Lung (tissue), 12 donors: ENCODE results near the gene C5orf58. TPM values are rescaled to one million over a fixed set of nuclear protein-coding genes. Genes with fewer than 3 reads are reported as not detected.

ENCODE experiments used
- ATAC-seq: fragments of 200-7000 bp; cut with Tn5 transposase; one replicate; pipeline ENCODE4 v1.9.1; 2020; ENCODE audit warnings: moderate number of reproducible peaks; ENCODE audit not compliant: insufficient read depth, low FRiP score
- DNase-seq, 3 donors: peaks; one replicate each; pipeline ENCODE4 v3.0.0-alpha.2; 2013 to 2017
- H3K27ac ChIP-seq, 2 donors: one replicate each; pipeline ENCODE4 v1.5.1; 2013; ENCODE audit warnings: mild to moderate bottlenecking in 2 of 2, moderate library complexity in 2 of 2, control low read depth in 1 of 2, inconsistent platforms in 1 of 2, low read depth in 1 of 2, low read length in 1 of 2
- H3K27me3 ChIP-seq, 3 donors: one replicate each; pipeline ENCODE4 v1.5.1; 2013; ENCODE audit warnings: low read length in 2 of 3; ENCODE audit not compliant: control insufficient read depth in 3 of 3, insufficient read depth in 3 of 3
- H3K36me3 ChIP-seq, 4 donors: one replicate each; pipeline ENCODE4 v1.5.1; 2013; ENCODE audit warnings: low read length in 4 of 4, mild to moderate bottlenecking in 1 of 4, moderate library complexity in 1 of 4; ENCODE audit not compliant: control insufficient read depth in 4 of 4, insufficient read depth in 4 of 4
- H3K4me1 ChIP-seq, 5 donors: one replicate each; pipeline ENCODE4 v1.5.1; 2013; ENCODE audit warnings: low read length in 5 of 5, mild to moderate bottlenecking in 2 of 5, moderate library complexity in 1 of 5; ENCODE audit not compliant: control insufficient read depth in 5 of 5, insufficient read depth in 5 of 5
- H3K4me3 ChIP-seq: one replicate; pipeline ENCODE4 v1.5.1; 2013; ENCODE audit warnings: mild to moderate bottlenecking, control low read depth, moderate library complexity
- H3K9ac ChIP-seq, 2 donors: one replicate each; pipeline ENCODE4 v1.5.1; 2013; ENCODE audit warnings: low read length in 2 of 2, control low read depth in 1 of 2; ENCODE audit not compliant: insufficient read depth in 1 of 2
- H3K9me3 ChIP-seq, 4 donors: one replicate each; pipeline ENCODE4 v1.5.1; 2013; ENCODE audit warnings: low read length in 3 of 4, mild to moderate bottlenecking in 1 of 4, moderate library complexity in 1 of 4; ENCODE audit not compliant: control insufficient read depth in 4 of 4, insufficient read depth in 3 of 4
- polyA plus RNA-seq, 2 donors: library from polyadenylated mRNA; stranded (reverse); fragments of 200-250 nt; gene quantifications; one replicate each; pipeline ENCODE4 v1.2.1, GENCODE V29; 2013
- total RNA-seq, 2 donors: library from RNA; depleted of rRNA in 1 of 2; stranded (reverse); fragments of >200 nt in 1 of 2; gene quantifications; one replicate each; pipeline ENCODE4 v1.2.1, GENCODE V29; 2014 to 2021
- TF ChIP-seq, protein P1 (sequence below): IDR thresholded peaks from 2 replicates; pipeline ENCODE4 v1.5.1; 2012; ENCODE audit warnings: mild to moderate bottlenecking; ENCODE audit errors: control extremely low read depth, extremely low read depth
- donor health status: control.
- donor health status: control.
- donor health status: Bipolar disorder and iron deficiency.
- donor health status: healthy.
- donor health status: DM: yes; HTN: yes; CAD: no.

C5orf58 gene
- total and polyA plus RNA-seq, 4 donors, result 0.05 TPM; not detected in 3

DNA sequence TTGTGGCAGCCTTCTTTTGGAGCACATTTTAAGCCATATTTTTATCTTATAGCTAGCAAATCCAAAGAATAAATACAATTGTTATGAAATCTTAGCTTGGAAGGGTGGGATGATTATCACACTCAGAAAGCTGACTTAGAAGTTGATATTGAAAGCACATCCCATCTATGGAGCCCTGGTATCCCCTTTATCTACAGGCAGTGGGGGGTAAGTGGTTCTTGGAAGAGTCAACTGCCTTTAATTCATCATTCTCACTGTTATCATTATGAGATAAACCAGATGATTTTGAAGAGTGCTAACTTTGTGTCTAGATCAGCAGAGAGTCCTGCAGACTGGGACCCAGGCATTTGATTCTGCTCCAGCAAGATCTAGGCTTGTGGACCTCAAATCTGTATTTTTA is 61.8 kb downstream of the C5orf58 start:
- ATAC-seq (no peak), DNase-seq (peak in 1 of 3 donors; percentile 49)
- no peak overlapping the region for H3K9ac ChIP-seq
- no peak overlapping the region for H3K4me3 ChIP-seq
- TF ChIP-seq, protein P1, sequence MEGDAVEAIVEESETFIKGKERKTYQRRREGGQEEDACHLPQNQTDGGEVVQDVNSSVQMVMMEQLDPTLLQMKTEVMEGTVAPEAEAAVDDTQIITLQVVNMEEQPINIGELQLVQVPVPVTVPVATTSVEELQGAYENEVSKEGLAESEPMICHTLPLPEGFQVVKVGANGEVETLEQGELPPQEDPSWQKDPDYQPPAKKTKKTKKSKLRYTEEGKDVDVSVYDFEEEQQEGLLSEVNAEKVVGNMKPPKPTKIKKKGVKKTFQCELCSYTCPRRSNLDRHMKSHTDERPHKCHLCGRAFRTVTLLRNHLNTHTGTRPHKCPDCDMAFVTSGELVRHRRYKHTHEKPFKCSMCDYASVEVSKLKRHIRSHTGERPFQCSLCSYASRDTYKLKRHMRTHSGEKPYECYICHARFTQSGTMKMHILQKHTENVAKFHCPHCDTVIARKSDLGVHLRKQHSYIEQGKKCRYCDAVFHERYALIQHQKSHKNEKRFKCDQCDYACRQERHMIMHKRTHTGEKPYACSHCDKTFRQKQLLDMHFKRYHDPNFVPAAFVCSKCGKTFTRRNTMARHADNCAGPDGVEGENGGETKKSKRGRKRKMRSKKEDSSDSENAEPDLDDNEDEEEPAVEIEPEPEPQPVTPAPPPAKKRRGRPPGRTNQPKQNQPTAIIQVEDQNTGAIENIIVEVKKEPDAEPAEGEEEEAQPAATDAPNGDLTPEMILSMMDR, result no peak
- H3K27me3 ChIP-seq, result peaks cover 0 to 36% (median 2%) of the 10 kb centered on the region in 3 donors
- H3K36me3 ChIP-seq, result peaks cover 0 to 5% (median 0%) of the 10 kb centered on the region in 4 donors
- no peak overlapping the region for H3K27ac ChIP-seq
- peaks cover 0 to 4% (median 0%) of the 10 kb centered on the region in 5 donors for H3K4me1 ChIP-seq
- peaks cover 0 to 2% (median 0%) of the 10 kb centered on the region in 4 donors for H3K9me3 ChIP-seq

Other genes starting within 250 kb of the C5orf58 start
- gene FOXI1, start 127.1 kb upstream of the C5orf58 start, total RNA-seq, result not detected
- under 1 TPM; 0.05 to 0.10 TPM for gene FOXI1, start 127.1 kb upstream of the C5orf58 start, polyA plus RNA-seq
- 10 to 100 TPM; 39.1 to 73.0 TPM for gene LCP2, start 64.8 kb downstream of the C5orf58 start, total RNA-seq
- 100 to 1,000 TPM in 1 of 2 donors, 10 to 100 TPM in 1; 15.6 to 127 TPM for gene LCP2, start 64.8 kb downstream of the C5orf58 start, polyA plus RNA-seq
- gene KCNMB1, start 156.4 kb downstream of the C5orf58 start, total RNA-seq, result 1 to 10 TPM; 1.4 to 5.2 TPM
- gene KCNMB1, start 156.4 kb downstream of the C5orf58 start, polyA plus RNA-seq, result 1 to 10 TPM; 2.1 to 2.5 TPM